ENCODE measurements around the gene CCDC50.

DNA sequence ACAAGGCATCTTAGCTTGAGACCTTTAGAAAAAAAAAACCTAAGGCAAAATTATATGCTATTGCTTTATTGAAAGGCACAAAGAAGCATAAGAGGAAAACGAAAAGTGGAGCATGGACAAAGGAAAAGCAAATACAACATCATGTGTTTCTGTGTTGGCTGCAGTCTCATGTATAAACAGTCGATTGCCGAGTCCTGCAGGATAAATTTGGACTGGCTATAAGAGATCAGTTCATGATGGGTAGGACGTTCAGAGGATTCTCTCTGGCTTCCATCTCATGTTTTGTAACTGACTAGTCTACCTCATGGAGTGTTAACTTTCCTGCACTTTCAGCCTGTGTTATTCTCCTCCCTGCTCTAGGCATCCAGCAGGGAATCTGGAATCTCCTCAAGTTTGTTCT lies 21.9 kb upstream of the CCDC50 start:
- TF ChIP-seq POLR2AphosphoS5 (IDR thresholded peaks at IDR 0.05): no peak
- TF ChIP-seq, protein P1, sequence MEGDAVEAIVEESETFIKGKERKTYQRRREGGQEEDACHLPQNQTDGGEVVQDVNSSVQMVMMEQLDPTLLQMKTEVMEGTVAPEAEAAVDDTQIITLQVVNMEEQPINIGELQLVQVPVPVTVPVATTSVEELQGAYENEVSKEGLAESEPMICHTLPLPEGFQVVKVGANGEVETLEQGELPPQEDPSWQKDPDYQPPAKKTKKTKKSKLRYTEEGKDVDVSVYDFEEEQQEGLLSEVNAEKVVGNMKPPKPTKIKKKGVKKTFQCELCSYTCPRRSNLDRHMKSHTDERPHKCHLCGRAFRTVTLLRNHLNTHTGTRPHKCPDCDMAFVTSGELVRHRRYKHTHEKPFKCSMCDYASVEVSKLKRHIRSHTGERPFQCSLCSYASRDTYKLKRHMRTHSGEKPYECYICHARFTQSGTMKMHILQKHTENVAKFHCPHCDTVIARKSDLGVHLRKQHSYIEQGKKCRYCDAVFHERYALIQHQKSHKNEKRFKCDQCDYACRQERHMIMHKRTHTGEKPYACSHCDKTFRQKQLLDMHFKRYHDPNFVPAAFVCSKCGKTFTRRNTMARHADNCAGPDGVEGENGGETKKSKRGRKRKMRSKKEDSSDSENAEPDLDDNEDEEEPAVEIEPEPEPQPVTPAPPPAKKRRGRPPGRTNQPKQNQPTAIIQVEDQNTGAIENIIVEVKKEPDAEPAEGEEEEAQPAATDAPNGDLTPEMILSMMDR (IDR thresholded peaks at IDR 0.05): no peak
